ENCODE measurements around the gene RGS6.

The RGS6 gene

GRCh38 chr14:72243309-72244293 lies 311.4 kb downstream of the RGS6 start:
- DNase-seq (ENCODE audit: low read depth in 3 of 3) = no peak

- no peak for DNase-seq (ENCODE audit: low read depth in 3 of 3)
Observed at GRCh38 chr14:72247896-72248465, 315.8 kb downstream of the RGS6 start.

GRCh38 chr14:72253503-72253902 lies 321.3 kb downstream of the RGS6 start:
- no peak for DNase-seq (ENCODE audit: low read depth in 3 of 3)

GRCh38 chr14:72254202-72254936 lies 322.1 kb downstream of the RGS6 start:
- DNase-seq (ENCODE audit: low read depth in 3 of 3) = no peak

GRCh38 chr14:72254937-72255472 lies 322.8 kb downstream of the RGS6 start:
- DNase-seq (ENCODE audit: low read depth in 3 of 3) = no peak

DNA sequence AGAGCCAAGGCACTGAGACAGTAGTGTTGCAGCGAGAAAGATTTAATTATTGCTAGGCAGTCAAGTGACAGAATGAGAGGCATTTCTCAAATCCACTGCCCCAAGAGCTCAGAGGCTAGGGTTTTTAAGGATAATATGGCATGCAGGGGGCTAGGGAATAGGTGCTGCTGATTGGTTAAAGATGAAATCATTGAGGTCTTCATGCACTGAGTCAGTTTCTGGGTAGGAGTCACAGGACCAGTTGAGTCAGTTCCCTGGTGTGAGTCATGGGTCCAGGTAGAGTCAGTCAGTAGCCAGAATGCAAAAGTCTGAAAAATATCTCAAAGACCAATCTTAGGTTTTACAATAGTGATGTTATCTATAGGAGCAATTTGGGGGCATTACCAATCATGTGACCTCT lies 323.8 kb downstream of the RGS6 start:
- DNase-seq (ENCODE audit: low read depth in 3 of 3) = peak in 2 of 3 donors; percentile 3

DNA sequence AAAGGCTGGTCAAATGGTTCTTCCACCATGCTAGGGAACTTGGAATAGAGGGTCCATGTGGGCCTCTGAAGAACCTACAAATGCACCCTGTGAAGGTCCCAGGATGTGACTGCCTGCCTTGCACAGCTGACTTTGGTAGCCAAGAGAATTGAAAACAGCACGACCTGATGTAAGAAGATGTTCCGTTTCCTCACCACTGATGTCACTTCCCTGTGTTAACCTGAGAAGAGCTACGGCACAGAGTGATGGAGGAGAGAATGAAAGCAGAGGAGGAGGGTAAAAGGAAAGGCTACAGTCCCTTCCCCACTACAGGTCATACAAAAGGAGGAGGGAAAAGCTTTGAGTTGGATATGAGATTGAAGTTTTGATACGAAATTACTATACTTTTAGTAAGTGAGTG lies 328.8 kb downstream of the RGS6 start:
- DNase-seq (ENCODE audit: low read depth in 3 of 3) = no peak

GRCh38 chr14:72262771-72263170 lies 330.5 kb downstream of the RGS6 start:
- DNase-seq (ENCODE audit: low read depth in 3 of 3) = no peak

- DNase-seq (ENCODE audit: low read depth in 3 of 3) = no peak
Observed at GRCh38 chr14:72264716-72265115, 332.5 kb downstream of the RGS6 start.

- no peak for DNase-seq (ENCODE audit: low read depth in 3 of 3)
Observed at GRCh38 chr14:72270147-72270727, 338.0 kb downstream of the RGS6 start.

DNA sequence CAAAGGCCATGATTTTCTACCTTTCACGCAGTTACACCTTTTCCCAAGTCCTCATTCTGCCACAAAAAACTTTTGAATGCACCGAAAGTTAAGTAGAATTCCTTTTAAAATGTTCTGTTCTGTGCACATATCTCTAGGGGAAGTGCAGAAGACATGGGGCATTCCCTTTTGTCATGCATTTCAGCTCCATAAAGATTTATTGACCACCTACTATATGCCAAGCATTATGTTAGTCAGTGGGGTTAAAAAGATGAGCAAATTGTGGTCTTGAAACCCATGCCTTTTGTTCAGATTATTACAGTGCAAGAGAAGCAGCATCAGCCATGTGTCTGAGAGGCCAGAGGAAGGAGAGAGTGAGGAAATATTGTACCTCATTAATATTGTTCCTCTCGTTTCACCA lies 338.5 kb downstream of the RGS6 start:
- no peak for DNase-seq (ENCODE audit: low read depth in 3 of 3)

- DNase-seq (ENCODE audit: low read depth in 3 of 3) = no peak
Observed at GRCh38 chr14:72275242-72275641, 343.0 kb downstream of the RGS6 start.

GRCh38 chr14:72278316-72278715 lies 346.1 kb downstream of the RGS6 start:
- DNase-seq (ENCODE audit: low read depth in 3 of 3) = no peak

- DNase-seq (ENCODE audit: low read depth in 3 of 3) = no peak
Observed at GRCh38 chr14:72284176-72284575, 351.9 kb downstream of the RGS6 start.

- no peak for DNase-seq (ENCODE audit: low read depth in 3 of 3)
Observed at GRCh38 chr14:72290241-72290640, 358.0 kb downstream of the RGS6 start.

GRCh38 chr14:72291908-72292688 lies 359.9 kb downstream of the RGS6 start:
- DNase-seq (ENCODE audit: low read depth in 3 of 3) = peak in 2 of 3 donors; percentile 3 to 19

- no peak for DNase-seq (ENCODE audit: low read depth in 3 of 3)
Observed at GRCh38 chr14:72292689-72293024, 360.4 kb downstream of the RGS6 start.

- no peak for DNase-seq (ENCODE audit: low read depth in 3 of 3)
Observed at GRCh38 chr14:72301352-72301751, 369.1 kb downstream of the RGS6 start.

- no peak for DNase-seq (ENCODE audit: low read depth in 3 of 3)
Observed at GRCh38 chr14:72303930-72304329, 371.7 kb downstream of the RGS6 start.

DNA sequence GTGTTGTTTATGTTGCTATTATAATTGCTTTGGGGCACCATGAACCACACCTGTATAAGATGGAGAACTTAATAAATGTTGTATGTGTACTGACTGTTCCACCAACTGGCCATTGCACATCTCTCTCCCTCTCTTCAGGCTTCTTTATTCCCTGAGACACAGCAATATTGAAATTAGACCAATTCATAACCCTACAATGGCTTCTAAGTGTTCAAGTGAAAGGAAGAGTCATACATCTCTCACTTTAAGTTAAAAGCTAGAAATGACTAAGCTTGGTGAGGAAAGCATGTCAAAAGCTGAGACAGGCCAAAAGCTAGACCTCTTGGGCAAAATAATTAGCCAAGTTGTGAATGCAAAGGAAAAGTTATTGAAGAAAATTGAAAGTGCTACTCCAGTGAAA lies 373.3 kb downstream of the RGS6 start:
- DNase-seq (ENCODE audit: low read depth in 3 of 3) = no peak

GRCh38 chr14:72308967-72309485 lies 376.8 kb downstream of the RGS6 start:
- no peak for DNase-seq (ENCODE audit: low read depth in 3 of 3)
